Fibroblast of pulmonary artery (primary cell): ENCODE measurements around the gene MAGI2.
"Not testable (repeated sequence)": the region's sequence is repeated elsewhere in the genome, so short reads cannot be mapped to it uniquely, and the experiment has no call there.

Source experiments
- DNase-seq: peaks from one replicate; pipeline ENCODE4 v3.0.0-alpha.2; 2010; ENCODE audit warnings: low read depth
- H3K4me3 ChIP-seq: replicated peaks from 2 replicates; pipeline ENCODE4 v1.5.1; 2011; ENCODE audit warnings: low read depth, mild to moderate bottlenecking, control low read depth, low read length, moderate library complexity
- TF ChIP-seq, protein P1 (sequence below): IDR thresholded peaks from 2 replicates; pipeline ENCODE4 v1.5.1; 2011; ENCODE audit warnings: mild to moderate bottlenecking, control low read depth, low read length, inconsistent platforms; ENCODE audit errors: missing control alignments

The MAGI2 gene

DNA sequence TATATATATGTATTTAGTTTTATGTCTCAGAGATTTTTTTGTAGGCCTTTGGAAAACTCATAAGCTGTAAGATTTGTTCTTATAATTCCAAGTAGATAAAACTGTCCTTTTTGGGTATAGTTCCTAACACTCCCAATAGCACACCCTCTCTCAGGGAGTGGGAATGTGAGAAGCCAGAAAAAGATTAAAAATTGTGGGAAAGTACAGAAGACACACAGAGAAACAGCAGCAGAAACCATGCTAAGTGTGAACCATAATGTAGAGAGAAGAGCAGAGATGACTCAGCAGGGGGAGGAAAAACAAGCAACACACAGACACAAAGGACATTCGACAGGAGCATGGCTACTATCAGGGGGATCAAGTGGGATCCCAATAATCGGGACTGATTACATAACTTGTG lies 401.6 kb downstream of the MAGI2 start:
- H3K4me3 ChIP-seq, result no peak overlapping the region
- DNase-seq, result no peak
- TF ChIP-seq, protein P1, sequence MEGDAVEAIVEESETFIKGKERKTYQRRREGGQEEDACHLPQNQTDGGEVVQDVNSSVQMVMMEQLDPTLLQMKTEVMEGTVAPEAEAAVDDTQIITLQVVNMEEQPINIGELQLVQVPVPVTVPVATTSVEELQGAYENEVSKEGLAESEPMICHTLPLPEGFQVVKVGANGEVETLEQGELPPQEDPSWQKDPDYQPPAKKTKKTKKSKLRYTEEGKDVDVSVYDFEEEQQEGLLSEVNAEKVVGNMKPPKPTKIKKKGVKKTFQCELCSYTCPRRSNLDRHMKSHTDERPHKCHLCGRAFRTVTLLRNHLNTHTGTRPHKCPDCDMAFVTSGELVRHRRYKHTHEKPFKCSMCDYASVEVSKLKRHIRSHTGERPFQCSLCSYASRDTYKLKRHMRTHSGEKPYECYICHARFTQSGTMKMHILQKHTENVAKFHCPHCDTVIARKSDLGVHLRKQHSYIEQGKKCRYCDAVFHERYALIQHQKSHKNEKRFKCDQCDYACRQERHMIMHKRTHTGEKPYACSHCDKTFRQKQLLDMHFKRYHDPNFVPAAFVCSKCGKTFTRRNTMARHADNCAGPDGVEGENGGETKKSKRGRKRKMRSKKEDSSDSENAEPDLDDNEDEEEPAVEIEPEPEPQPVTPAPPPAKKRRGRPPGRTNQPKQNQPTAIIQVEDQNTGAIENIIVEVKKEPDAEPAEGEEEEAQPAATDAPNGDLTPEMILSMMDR, result no peak

DNA sequence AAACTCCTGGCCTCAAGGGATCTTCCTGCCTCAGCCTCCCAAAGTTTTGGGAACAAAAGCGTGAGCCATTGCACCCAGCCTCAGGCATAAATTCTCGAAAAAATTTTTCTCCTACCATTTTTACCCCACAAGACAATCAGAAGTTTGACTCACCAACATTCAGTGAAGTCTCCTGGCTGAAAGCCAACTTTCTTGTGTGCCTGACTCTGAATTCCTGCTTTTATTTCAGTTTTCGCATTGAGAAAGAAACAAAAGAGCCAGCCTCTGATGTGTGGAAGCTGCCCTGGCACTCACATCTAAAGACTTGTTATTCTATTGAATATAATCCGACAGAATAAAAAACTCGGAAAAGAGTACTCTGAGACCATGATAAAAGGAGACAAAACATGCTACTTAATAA lies 402.9 kb downstream of the MAGI2 start:
- no peak overlapping the region for H3K4me3 ChIP-seq
- peak; percentile 62 for DNase-seq
- TF ChIP-seq, protein P1, result no peak

DNA sequence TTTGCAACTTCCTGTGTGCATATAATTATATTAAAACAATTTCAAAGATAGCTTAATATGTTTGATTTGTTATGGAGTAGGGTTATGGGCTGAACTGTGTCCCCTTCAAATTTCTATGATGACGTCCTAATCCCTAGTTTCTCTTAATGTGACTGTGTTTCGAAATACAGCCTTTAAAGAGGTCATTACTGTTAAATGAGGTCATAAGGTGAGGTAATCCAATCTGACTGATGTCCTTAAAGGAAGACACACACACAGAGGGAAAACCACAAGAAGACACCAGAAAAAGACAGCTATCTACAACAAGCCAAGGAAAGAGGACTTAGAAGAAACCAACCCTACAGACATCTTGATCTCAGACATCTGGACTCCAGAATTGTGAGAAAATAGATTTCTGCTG lies 407.4 kb downstream of the MAGI2 start:
- TF ChIP-seq, protein P1, result no peak
- DNase-seq, result no peak
- H3K4me3 ChIP-seq, result no peak overlapping the region

DNA sequence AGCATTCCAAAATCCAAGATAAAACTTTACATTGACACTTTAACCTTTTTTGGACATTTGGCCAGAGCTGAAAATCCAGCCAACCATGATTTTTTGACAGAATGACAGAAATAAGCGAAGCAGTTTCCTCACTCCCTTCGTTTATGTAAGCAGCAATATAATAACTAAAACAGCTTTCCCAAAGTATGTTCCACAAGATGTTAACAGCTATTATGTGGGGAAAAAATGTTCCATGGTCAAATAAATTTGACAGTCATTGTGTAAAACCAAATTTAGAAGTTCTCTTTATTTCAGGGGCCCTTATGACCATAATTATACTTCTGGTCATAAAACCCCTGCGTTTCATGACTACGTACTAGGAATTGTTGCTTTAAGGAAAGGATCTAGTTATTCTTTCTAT lies 416.5 kb downstream of the MAGI2 start:
- no peak overlapping the region for H3K4me3 ChIP-seq
- no peak for DNase-seq
- TF ChIP-seq, protein P1, result no peak

DNA sequence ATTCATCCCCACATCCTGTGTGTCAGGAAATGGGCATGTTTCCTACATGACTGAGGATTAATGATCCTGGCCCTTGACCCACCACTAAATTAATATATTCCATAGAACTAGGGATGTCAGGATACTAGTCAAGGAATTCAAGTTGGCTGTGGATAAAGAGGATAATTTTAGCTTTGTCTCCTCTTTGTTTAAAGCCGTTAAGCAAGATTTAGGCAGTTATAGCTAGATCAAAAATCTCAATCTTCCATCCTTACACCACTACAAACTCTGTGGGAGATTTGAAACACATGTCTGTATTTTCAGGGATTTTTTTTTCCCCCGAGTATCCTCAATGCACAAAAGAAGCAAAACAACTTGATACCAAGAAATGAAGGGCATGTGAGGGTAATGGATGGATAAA lies 417.1 kb downstream of the MAGI2 start:
- no peak for DNase-seq
- TF ChIP-seq, protein P1, result no peak

DNA sequence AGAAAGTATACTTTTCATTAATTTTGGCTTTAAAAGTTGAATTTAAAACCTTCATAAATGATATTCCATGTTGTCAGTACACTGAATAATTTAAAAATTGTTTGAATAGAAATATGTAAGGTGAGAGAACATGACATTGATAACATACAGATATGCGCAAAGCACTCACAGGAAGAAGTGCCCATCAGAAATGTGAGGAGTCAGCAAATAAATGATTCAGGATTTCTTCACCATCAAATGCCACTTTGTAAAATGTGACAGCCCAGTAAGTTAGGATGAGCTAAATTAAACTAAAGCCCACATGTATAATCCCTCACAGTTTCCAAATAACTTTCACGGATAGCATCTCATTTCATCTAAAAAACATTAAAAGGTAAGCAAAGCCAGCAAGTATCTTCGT lies 417.6 kb downstream of the MAGI2 start:
- H3K4me3 ChIP-seq, result no peak overlapping the region
- no peak for DNase-seq
- TF ChIP-seq, protein P1, result no peak

More for the DNA sequence above, 417.1 kb downstream of the MAGI2 start:
- H3K4me3 ChIP-seq, result no peak overlapping the region

DNA sequence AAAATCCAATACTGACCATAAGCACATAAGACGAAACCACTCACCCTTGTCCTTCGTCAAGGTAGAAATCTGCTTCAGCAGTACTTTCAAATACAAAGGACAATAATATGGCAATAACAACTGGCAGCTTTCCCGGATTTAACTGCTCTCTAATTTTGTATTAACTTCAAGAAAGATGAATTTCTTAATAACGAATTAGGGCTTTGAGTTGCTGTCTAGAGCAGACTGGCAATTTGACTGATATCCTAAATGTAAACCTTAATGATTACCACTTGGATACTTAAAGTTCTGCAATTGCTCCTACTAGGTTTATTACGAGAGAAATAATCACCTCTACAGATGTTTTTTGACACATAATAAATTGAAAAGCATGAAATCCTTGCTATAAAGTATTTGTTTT lies 418.7 kb downstream of the MAGI2 start:
- TF ChIP-seq, protein P1, result no peak
- DNase-seq, result no peak
- H3K4me3 ChIP-seq, result no peak overlapping the region

DNA sequence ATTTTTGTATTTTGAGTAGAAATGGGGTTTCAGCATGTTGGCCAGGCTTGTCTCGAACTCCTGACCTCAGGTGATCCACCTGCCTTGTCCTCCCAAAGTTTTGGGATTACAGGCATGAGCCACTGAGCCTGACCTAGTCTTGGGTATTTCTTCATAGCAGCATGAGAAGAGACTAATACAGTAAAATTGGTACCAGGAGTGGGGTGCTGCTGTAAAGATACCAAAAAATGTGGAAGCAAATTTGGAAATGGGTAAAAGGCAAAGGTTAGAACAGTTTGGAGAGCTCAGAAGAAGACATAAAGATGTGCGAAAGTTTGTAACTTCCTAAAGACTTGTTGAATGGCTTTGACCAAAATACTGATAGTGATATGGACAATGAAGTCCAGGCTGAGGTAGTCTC lies 433.8 kb downstream of the MAGI2 start:
- not testable (repeated sequence) for H3K4me3 ChIP-seq, DNase-seq
